OCI-LY1 (cell line): Measurements from ENCODE around the gene HEXIM2.

Experiments
- EZH2 ChIP-seq: fragments of 200-600 bp; sonication (generic), shearing (Covaris generic); IDR thresholded peaks from 2 replicates; pipeline ENCODE4 v1.8.0; 2017; ENCODE audit warnings: borderline replicate concordance, mixed run types, mild to moderate bottlenecking, antibody characterized with exemption, low read length, moderate library complexity, mixed read lengths
- TF ChIP-seq, protein P1 (sequence below): fragments of 200-600 bp; sonication (generic), shearing (Covaris generic); IDR thresholded peaks from 2 replicates; pipeline ENCODE4 v1.5.1; 2017; ENCODE audit warnings: mild to moderate bottlenecking, antibody characterized with exemption, low read length, moderate library complexity, mixed read lengths

DNA sequence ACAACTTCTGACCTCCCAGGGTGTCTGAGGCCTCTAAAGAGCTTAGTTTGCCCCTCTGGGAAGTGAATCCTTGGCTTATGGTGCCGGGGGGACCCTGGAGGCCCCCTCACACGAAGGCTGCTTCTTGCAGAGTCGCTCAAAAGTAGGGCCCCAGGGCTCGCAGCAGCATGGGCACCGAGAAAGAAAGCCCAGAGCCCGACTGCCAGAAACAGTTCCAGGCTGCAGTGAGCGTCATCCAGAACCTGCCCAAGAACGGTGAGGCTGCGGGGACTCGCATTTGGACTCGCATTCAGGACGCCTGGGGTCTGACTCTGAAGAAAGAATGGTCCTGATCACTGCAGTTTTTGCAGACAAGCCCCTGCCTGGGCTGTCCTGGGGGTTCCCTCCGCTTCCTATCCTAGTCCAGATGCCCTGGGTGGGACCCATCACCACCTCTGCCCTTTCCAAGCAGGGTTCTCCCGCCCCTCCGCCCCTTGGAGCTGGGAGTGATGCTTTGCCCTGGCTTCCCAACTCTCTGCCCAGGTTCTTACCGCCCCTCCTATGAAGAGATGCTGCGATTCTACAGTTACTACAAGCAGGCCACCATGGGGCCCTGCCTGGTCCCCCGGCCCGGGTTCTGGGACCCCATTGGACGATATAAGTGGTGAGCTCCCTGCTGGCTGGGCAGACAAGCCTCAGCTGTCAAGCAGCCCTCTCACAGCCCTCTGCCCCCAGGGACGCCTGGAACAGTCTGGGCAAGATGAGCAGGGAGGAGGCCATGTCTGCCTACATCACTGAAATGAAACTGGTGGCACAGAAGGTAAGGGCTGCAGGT, 25.5 kb upstream of the HEXIM2 start:
- TF ChIP-seq, protein P1, sequence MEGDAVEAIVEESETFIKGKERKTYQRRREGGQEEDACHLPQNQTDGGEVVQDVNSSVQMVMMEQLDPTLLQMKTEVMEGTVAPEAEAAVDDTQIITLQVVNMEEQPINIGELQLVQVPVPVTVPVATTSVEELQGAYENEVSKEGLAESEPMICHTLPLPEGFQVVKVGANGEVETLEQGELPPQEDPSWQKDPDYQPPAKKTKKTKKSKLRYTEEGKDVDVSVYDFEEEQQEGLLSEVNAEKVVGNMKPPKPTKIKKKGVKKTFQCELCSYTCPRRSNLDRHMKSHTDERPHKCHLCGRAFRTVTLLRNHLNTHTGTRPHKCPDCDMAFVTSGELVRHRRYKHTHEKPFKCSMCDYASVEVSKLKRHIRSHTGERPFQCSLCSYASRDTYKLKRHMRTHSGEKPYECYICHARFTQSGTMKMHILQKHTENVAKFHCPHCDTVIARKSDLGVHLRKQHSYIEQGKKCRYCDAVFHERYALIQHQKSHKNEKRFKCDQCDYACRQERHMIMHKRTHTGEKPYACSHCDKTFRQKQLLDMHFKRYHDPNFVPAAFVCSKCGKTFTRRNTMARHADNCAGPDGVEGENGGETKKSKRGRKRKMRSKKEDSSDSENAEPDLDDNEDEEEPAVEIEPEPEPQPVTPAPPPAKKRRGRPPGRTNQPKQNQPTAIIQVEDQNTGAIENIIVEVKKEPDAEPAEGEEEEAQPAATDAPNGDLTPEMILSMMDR = no peak
- no peak for TF ChIP-seq EZH2
